GM20431 (cell line): ENCODE data around the gene SMIM11.
"Not testable (repeated sequence)": the region's sequence is repeated elsewhere in the genome, so short reads cannot be mapped to it uniquely, and the experiment has no call there.

Source experiments
- in situ Hi-C: fragments of 300-500 bp; cut with MseI, MboI; formaldehyde crosslinking; loops from one replicate; pipeline ENCODE4 v1.15.0; 2020; ENCODE audit warnings: low sequenced_read_pairs; ENCODE audit not compliant: unreplicated experiment

The SMIM11 gene, protein sequence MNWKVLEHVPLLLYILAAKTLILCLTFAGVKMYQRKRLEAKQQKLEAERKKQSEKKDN

DNA sequence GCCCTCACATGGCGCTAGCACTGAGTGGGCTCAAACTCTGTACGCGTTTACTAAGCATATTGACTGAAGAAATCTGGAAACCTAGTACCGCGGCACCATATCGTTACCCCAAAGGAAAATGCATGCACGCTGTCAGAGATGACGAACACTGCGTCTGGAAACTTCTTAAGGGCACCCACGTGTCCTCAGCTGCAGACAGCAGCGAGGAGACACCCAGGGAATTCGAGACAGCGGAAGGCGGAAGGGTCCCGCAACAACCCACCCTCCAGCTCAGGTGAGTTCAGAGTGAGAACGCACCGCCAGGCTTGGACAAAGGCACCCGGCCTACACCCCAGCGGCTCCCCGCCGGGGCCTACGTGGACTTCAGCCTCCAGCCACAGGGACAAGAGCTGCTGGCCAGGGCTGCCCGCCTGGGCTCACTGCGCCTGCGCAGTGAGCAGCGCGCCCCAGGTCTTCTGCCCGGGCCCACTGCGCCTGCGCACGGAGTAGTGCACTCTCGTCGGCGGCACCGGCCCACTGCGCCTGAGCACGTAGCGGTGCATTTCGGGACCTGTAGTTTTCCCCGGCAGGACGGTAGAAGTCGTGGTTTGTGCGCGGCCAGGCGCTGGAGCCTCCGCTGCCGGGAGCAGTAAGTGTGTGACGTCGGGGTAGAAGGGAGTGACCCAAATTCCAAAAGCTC is at the start of gene SMIM11:
TSS of gene SMIM11 (plus strand) at position 568 of the 679 bp plus-strand sequence. CDS start 3,998 bp downstream, outside the sequence.
- in situ Hi-C loops = not testable (repeated sequence)

DNA sequence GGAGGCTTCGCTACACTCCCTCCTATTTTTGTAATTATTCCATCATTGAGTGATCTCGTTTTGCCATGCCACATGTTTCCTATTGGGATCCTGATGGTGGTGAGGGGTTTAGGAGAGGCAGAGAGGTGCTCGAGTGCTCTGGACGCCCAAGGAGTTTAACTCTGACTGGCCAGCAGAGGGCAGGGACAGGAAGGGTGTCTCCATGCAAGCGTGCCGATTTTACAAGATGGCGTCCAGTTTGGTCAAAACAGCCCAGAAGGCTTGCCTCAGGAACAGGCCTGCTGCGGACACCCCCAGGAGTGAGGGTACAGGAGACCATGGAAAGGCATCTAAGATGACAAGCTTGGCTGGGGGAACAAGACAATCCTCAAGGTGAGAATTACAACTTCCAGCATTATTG is 45.3 kb upstream of the SMIM11 start:
- in situ Hi-C loops = no loop called here

DNA sequence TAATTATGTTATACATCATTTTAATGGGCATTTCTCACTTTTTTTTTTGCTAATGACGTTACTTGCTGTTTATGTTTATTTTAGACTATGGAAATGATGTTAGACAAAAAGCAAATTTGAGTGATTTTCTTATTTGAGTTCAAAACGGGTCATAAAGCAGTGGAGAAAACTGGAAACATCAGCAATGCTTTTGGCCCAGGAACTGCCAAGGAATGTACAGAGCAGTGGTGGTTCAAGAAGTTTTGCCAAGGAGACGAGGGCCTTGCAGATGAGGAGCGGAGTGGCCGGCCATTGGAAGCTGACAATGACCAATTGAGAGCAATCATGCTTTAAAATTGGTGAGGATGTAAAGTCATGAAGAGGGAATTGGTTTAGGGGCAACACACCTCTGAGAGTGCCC is 43.6 kb upstream of the SMIM11 start:
- in situ Hi-C loops = no loop called here

DNA sequence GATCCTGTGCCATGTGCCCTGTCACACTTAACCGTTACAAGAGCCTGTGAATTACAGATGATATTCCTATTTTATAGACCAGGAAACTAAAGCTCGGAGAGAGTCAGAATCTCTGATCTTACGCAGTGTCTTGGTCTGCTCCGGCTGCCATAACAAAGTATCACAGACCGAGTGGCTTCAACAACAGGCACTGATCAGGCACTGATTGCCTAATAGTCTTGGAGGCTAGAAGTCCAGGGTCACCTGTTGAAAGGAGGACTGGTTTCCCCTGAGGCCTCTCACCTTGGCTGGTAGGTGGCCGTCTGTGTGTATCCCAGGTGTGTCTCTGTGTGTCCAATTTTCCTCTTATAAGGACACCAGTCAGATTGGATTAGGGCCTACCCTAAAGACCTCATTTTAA is 43.0 kb upstream of the SMIM11 start:
- in situ Hi-C loops = no loop called here

DNA sequence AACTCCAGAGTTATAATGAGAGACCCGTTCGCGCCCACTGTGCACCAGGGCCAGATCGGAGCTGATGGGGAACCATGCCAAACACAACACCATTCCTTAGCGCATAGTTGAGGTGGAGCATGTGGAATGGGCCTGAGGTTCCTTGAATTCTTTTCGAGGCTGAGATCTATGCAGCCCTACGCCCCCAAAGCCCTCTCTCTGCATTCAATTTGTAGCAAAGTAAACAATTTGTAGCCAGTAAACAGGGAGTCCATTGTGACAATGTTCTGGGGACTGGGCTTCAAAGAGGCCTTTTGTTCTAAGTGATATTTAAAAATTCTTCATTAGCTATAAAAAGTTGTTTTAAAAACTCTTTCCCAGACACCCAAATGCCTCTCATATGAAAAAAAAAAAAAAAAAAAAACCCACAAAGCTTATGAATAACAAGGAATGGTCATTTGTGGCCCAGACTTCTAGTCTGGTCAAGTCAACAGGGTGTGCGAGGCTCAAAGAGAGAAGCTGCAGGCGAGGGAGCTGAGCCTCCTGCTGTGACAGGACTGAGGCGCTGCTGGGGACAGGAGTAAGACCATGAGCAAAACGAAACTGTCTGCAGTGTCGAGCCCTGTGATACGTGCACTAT is 42.1 kb upstream of the SMIM11 start:
- in situ Hi-C loops = no loop called here

DNA sequence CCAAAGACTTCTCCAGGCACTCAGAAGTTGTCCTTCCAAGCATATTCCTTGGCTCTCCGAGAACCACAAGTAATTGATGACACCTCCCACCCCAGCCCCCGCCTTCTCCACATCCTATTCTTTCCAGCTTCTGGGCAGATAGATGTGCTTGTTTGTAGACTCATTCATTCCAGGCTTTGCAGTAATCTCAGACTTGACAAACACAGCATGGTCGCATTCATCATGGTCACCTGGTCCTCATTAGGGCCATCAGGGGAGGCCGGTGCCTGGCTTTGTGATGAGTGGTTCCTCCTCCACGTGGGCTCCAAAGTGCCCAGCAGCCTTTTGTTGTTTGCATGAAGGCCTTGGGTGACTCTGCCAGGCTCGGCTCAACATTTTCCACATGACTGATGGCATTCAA is 40.0 kb upstream of the SMIM11 start:
- in situ Hi-C loops = no loop called here

DNA sequence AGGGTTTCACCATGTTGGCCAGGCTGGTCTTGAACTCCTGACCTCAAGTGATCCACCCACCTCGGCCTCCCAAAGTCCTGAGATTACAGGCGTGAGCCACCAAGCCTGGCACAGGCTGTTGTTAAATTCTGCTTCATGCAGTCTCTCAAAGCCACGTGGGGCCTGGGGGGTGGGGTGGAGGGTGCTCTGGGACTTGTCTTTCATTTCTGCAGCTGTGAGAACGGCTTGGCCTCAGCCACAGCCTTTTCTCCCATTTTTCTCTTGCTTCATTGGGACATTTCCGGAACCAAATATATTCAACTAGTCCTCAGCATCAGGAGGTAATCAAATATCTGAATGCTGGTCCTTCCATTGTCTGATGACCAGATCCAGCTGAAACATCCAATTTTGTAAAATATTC is 39.1 kb upstream of the SMIM11 start:
- in situ Hi-C loops = no loop called here

DNA sequence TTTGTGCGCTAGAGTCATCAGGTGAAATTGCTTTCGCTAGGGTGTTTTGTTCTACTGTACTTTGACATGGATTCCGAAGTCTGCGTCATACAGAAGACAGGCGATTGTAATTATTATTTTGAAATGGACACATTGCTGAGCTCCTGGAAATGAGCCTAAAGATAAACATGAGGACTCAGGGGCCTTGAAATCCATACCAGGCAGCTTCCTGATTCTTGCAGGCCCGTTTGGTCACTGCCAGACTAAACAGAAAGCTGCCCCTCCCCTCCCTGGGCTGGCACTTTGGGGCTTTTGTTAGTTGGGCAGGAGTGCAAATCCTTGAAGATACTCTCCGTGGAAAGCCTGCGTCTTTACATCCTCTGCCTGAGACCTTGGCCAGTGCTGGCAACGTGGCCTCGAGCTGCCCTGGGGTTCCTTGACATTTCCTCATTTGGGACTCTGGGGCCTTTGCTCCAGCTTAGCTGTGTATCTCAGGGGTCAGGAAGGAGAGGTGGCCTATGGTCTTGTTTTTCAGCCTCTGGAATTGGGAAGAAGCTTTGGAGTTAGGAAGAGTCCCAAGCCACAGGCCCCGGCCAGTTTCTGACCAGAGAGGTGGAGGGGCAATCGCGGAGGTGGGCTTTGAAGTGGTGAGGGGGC is 38.4 kb upstream of the SMIM11 start:
- in situ Hi-C loops = no loop called here

DNA sequence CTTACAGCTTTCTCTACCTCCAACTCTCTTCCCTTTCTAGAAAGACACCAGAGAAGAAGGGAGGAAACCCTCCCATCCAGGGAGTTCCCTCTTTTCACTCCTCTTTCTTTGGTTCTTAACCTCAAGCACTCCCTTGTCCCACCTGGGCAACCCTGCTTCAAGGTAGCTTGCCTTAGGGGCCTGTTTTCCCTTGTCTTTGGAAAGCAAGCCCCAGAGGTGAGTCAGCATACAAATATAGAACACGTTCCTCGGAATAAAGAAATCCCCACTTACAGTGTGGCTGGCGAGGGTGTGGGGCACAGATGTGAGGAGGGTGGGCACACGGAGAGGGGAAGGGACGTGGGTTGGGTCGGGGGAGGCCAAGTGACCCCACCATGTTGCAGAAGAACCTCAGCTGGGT is 37.6 kb upstream of the SMIM11 start:
- in situ Hi-C loops = no loop called here

DNA sequence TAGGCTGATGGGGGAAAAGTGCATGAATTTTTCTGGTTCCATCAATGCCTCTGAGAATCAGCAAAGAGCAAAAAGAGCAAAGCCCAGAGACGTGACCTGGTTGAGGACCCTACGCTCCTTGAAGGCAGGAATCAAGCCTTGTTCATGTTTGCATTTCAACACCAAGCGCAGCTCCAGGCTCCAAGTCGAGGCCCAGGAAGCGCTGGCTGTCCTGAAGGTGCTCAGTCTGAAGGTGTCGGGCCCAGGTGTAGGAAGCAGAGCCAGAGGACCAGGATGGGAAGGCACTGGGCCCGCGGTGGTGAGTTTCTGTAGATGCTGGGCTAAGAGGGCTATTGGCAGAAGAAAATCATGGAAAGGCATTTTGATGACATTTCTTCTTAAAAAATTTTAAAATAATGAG is 37.1 kb upstream of the SMIM11 start:
- in situ Hi-C loops = no loop called here

DNA sequence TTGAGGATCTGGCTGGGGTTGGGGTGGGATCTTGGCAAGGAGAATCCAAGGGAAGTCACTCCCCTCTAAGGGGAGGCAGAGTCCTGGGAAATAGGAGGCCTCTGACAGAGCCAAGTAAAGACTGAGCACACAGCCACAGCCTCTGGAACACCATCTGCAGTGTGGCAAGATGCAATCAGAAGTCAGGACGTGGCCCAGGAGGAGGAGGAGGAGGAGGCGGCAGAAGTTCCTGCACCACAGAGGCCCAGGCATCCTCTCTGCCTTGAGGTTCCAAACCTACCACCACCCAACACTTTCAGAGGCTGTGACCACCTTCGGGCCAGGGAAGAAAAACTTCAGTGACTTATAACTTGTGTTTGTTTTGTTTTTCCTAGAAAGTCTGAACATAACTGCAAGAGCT is 35.2 kb upstream of the SMIM11 start:
- in situ Hi-C loops = no loop called here

DNA sequence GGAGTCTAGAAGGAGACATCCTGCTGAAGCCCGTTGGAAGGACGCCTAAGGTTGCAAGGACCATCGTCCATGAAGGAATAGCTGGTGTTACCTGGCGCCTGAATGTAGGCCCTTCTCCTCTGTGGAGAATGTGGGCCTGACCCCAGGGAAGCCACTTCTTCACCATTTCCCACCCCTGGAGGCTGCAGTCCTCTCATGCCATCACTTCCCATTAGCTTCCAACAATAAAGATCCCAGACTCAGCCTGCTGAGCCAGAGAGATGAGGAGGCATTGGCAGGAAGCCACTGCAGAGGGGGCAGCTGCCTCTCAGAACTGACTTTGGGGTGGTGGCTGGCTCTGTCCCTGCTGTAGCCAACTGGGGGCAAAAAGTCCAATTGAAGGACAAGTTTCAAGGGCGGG is 32.8 kb upstream of the SMIM11 start:
- in situ Hi-C loops = no loop called here

DNA sequence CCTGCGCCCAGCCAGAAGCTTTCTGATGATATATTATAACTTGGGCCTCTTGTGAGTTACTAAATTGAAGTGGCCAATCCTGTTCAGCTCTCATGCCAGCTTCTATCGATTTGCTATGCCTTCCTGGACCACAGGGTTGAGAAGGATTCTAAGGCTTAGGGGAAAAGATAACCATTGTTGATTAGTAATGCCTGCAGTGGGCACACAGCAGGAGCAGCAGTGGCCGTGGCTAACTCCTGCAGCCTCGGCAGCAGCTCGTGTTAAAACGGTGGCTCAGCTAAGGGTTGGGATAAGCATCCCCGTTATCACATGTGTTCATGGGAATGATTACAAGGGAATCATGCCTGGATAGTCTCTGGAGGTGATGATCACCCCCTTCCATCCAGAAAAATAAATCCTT is 32.0 kb upstream of the SMIM11 start:
- in situ Hi-C loops = no loop called here

DNA sequence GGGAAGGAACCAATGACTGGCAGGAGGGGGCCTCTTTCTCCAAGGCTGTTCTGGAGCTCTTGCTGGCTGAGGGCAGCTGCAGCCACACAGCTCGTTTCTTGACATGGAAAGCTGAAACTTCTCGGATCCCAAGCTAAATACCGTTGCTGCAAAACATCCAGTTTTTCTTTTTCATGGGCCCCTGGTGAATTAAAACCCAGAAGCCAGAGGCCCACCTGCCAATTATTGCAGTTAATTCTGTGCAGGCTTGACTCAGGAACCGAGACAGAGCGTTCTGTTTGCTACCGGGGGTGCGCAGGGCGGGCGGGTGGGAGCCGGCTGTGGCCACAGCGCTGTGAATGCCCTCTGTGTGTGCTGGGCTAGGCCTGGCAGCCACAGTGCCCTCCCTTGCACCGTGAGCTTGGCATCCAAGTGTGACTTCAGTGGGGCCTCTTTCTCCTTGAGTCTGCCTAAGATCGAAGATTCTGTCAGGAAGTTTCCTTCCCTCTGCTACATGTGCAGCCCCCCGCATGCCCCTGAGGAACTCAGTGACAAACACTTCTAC is 31.4 kb upstream of the SMIM11 start:
- in situ Hi-C loops = no loop called here

DNA sequence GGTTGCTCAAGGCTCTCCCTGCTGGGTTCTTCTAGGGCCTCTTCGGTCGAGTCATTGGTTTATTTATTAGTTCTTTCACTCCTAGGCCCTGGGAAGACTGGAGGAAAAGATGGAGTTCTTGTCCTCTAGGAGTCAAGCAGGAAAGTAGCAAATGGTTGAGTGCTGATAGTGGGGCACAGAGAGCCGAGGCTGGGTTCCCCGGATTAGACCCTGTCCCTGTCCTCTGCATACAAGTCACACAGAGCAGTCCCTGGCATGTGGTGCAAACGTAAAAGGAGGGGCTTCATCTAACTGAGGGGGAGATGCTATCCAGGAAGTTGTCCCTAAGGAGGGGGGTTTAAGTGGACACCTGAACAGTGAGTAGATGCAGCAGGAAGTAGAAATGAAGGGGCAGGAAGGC is 30.7 kb upstream of the SMIM11 start:
- in situ Hi-C loops = no loop called here

DNA sequence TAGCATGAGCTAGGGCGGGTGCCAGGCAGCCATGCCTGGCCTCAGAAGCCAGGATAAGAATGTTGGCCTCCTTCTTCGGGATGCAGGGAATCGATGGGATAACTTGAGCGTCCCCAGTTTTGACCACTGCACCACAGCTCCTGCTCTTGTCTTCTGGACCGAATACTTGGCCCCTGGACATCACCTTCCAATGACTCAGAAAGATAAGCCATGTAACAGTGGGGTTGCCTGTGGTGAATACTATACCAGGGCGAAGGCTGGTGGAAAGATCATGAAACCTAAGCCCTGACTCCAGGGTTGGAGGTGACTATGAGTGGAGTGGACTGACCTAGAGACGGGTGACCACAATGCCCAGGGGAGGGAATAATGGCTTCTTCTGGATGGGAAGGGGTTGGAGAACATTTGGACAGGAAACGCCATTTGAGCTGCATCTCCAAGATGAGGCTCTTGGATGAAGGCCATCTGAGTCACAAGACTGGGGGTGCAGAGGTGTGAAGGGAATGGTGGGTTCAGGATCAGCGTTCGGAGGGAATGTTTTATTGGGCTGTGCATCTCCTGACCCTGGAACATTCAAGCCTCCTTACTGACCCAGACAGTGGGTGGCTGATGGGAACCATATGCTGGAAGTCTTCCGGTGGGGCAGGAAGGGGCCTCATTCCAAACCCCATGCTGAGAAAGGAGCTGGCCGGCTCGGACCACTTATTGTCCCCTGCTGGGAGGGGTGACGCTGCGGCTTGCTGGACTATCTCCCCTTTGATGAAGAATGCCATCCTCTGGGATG is 30.0 kb upstream of the SMIM11 start:
- in situ Hi-C loops = no loop called here

DNA sequence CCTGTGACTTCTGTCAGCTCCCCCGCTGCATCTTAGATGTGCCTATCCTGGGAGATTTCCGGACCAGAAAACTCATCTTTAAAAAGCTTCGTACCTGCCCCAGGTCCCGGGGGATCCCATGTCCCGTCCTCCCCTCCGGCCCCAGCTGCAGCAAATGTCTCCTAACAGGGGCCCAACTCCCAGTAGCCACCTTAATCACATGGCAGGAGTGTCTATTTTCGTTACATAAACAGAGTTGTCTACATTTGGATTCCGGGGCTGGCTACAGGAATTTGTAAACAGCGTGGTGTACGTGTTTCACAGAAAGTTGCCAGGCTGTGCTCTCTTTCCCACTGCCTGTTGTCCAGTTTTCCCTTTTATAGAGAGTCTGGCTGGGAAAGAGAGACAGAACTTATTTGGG is 29.4 kb upstream of the SMIM11 start:
- in situ Hi-C loops = no loop called here

DNA sequence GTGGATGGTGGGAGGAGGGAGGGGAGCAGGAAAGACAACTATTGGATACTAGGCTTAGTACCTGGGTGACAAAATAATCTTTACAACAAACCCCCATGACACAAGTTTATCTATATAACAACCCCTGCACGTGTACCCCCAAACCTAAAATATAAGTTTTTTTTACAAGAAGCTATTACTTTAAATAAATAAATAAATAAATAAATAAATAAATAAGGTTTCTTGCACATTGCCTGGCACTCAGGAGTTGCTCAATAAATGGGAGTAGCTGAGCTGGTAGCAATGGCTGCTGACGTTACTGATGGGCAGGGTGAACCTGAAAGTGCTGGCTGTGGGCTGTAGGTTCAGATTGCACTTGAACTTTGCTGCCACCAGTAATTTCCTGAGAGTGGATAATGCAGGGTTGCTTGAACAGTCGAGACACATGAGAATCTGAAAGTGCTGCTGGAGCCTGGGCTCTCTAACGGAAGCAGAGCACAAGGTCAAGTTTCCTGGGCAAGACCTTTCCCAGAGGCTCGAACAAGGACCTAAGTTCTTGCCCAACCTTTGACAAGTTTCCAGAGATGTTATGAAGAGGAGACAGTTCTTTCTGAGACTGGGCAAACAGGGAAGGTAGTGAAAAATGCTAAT is 26.3 kb upstream of the SMIM11 start:
- in situ Hi-C loops = no loop called here

DNA sequence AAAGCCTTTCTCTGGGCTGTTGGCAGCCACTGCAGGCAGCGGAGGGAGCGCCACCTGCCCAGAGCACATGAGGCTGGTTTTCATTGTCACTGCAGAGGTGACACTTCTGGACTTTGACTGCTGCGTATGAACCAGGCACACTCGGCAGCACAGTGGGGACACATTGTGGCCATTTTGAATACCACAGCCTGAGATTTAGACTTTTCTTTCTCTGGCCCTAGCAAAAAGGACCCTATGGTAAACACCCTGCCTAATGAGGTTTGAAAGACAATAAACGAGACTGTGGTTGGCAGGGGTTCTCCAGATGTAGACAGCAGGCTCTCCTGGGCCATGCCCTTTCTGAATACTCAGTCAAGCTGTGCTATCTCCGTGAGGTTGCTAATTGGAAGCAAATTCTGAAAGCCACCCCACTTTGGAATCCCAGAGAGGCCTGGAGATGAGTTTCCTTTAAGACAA is 23.5 kb upstream of the SMIM11 start:
- in situ Hi-C loops = no loop called here

DNA sequence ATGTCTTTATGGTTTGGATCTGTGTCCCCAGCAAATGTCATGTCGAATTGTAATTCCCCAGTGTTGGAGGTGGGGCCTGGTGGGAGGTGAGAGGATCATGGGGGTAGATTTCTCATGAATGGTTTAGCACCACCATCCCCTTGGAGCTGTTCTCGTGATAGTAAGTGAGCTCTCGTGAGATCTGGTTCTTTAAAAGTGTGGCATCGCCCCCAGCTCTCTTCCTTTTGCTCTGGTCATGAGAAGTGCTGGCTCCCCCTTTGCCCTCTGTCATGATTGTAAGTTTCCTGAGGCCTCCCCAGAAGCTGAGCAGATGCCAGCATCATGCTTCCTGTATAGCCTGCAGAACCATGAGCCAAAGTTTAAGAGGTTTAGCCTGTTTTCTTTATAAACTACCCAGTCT is 22.8 kb upstream of the SMIM11 start:
- in situ Hi-C loops = no loop called here
